ENCODE results near the gene LRRK2.
"Not testable (repeated sequence)": the region's sequence is repeated elsewhere in the genome, so short reads cannot be mapped to it uniquely, and the experiment has no call there.

The LRRK2 gene

GRCh38 chr12:40207551-40207950 lies 17.2 kb upstream of the LRRK2 start:
- DNase-seq: no peak
- no peak overlapping the region for H2AFZ ChIP-seq (ENCODE audit: insufficient read depth, low read length, poor library complexity)
- no peaks in the 10 kb centered on the region for H3K27me3 ChIP-seq (ENCODE audit: insufficient read depth, low read length)
- WGBS (ENCODE audit: extremely low coverage, insufficient coverage, insufficient read length): no CpG with 5 or more reads among the region's 2 CpGs
- no peak overlapping the region for H3K23ac ChIP-seq (ENCODE audit: low read length)
- H2BK120ac ChIP-seq (ENCODE audit: insufficient read depth, low read length, poor library complexity): no peak overlapping the region
- H3K4me3 ChIP-seq (ENCODE audit: low read depth, low read length): no peak overlapping the region
- H3K9me3 ChIP-seq (ENCODE audit: insufficient read depth, low read depth, low read length): no peaks in the 10 kb centered on the region
- no peaks in the 10 kb centered on the region for H3K79me2 ChIP-seq (ENCODE audit: control insufficient read depth, insufficient read depth, low read length, poor library complexity)
- H3K79me1 ChIP-seq (ENCODE audit: low read length): no peaks in the 10 kb centered on the region
- no peaks in the 10 kb centered on the region for H3K36me3 ChIP-seq (ENCODE audit: control insufficient read depth in 1 of 2, insufficient read depth in 2 of 2, low read length in 2 of 2)
- no peak overlapping the region for H3K18ac ChIP-seq (ENCODE audit: low read length)
- no peak overlapping the region for H3K14ac ChIP-seq (ENCODE audit: low read length)
- no peak overlapping the region for H2BK5ac ChIP-seq (ENCODE audit: low read depth, low read length, poor library complexity)
- H4K8ac ChIP-seq (ENCODE audit: low read depth, low read length): no peak overlapping the region
- no peak overlapping the region for H3K4ac ChIP-seq (ENCODE audit: low read depth, low read length)
- H4K12ac ChIP-seq (ENCODE audit: low read depth, low read length): no peak overlapping the region
- H4K91ac ChIP-seq (ENCODE audit: low read depth, low read length): no peak overlapping the region
- H3K9ac ChIP-seq (ENCODE audit: low read length): no peak overlapping the region
- H2BK12ac ChIP-seq (ENCODE audit: low read length): no peak overlapping the region
- no peak overlapping the region for H3K4me2 ChIP-seq (ENCODE audit: low read length)
- H3K27ac ChIP-seq (ENCODE audit: low read depth, low read length): no peak overlapping the region
- H2AK5ac ChIP-seq (ENCODE audit: low read length): no peak overlapping the region
- no peaks in the 10 kb centered on the region for H3K4me1 ChIP-seq (ENCODE audit: control insufficient read depth in 1 of 2, insufficient read depth in 2 of 2, low read length in 2 of 2)

DNA sequence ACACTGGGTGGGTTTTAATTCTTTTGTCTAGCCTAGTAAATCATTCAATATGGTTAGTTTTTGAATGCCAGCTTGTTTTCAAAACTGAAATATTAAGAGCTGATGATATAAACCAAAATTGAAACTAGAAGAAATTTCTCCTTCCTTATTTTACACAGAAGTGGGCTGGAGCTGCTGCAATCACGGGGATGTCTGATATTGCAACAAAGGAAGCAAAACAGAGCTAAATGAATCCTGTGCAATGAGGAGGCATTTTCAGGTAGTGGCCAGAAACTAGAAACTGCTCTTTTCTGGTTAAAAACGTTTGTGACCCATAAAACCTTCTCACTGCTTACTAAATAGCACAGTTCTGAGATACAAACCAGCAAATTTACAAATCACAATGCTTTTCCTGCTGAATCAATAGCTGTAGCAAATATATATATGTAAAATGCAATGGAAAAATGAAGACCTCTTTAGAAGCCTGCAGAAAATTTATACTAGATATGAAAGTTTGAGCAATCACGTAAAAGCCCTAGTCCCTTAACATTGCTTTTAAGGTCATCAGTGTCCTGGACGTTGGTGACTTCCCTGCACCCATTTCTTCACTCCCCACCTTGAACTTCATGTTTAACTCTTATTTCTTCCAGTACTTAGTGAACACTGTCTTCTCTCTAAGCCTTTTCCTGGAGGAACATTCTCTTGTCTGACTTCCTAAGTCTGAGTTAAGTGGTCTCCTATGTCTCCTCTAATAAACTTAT lies 15.9 kb upstream of the LRRK2 start:
- no peak overlapping the region for H3K18ac ChIP-seq (ENCODE audit: low read length)
- peak in 1 of 2 donors; percentile 17 for DNase-seq
- no peak overlapping the region for H3K23ac ChIP-seq (ENCODE audit: low read length)
- no peaks in the 10 kb centered on the region for H3K4me1 ChIP-seq (ENCODE audit: control insufficient read depth in 1 of 2, insufficient read depth in 2 of 2, low read length in 2 of 2)
- no peaks in the 10 kb centered on the region for H3K36me3 ChIP-seq (ENCODE audit: control insufficient read depth in 1 of 2, insufficient read depth in 2 of 2, low read length in 2 of 2)
- no CpG with 5 or more reads among the region's 4 CpGs for WGBS (ENCODE audit: extremely low coverage, insufficient coverage, insufficient read length)
- no peak overlapping the region for H3K14ac ChIP-seq (ENCODE audit: low read length)
- H3K4me2 ChIP-seq (ENCODE audit: low read length): no peak overlapping the region
- H3K27me3 ChIP-seq (ENCODE audit: insufficient read depth, low read length): no peaks in the 10 kb centered on the region
- no peak overlapping the region for H3K4me3 ChIP-seq (ENCODE audit: low read depth, low read length)
- H3K27ac ChIP-seq (ENCODE audit: low read depth, low read length): no peak overlapping the region
- no peak overlapping the region for H2AK5ac ChIP-seq (ENCODE audit: low read length)
- H2BK12ac ChIP-seq (ENCODE audit: low read length): no peak overlapping the region
- no peaks in the 10 kb centered on the region for H3K79me2 ChIP-seq (ENCODE audit: control insufficient read depth, insufficient read depth, low read length, poor library complexity)
- no peak overlapping the region for H3K4ac ChIP-seq (ENCODE audit: low read depth, low read length)
- no peak overlapping the region for H4K91ac ChIP-seq (ENCODE audit: low read depth, low read length)
- H2AFZ ChIP-seq (ENCODE audit: insufficient read depth, low read length, poor library complexity): no peak overlapping the region
- H2BK120ac ChIP-seq (ENCODE audit: insufficient read depth, low read length, poor library complexity): no peak overlapping the region
- no peak overlapping the region for H4K8ac ChIP-seq (ENCODE audit: low read depth, low read length)
- H4K12ac ChIP-seq (ENCODE audit: low read depth, low read length): no peak overlapping the region
- no peak overlapping the region for H3K9ac ChIP-seq (ENCODE audit: low read length)
- H3K9me3 ChIP-seq (ENCODE audit: insufficient read depth, low read depth, low read length): no peaks in the 10 kb centered on the region
- H2BK5ac ChIP-seq (ENCODE audit: low read depth, low read length, poor library complexity): no peak overlapping the region
- H3K79me1 ChIP-seq (ENCODE audit: low read length): no peaks in the 10 kb centered on the region

DNA sequence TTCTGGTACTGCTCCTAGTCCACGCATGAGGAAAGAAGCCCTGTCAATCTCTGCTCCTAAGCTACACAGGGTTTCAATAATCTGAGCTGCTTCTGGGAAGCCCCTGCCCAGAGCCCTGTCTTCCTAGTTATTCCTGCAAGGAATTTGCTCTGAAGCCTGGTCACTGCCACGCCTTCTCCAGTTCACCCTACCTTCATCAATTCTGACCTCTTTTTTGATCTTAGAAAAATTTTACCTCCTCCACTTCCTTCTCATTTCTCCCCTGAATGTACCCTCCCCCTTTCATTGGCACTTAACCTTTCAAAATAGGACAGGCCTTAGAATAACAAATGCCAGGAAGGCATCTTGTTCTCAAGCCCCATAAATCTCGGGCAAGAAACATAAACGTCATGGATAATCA lies 14.9 kb upstream of the LRRK2 start:
- H2BK5ac ChIP-seq (ENCODE audit: low read depth, low read length, poor library complexity): no peak overlapping the region
- H3K79me1 ChIP-seq (ENCODE audit: low read length): no peaks in the 10 kb centered on the region
- H2AK5ac ChIP-seq (ENCODE audit: low read length): no peak overlapping the region
- H3K27ac ChIP-seq (ENCODE audit: low read depth, low read length): no peak overlapping the region
- no peak overlapping the region for H4K8ac ChIP-seq (ENCODE audit: low read depth, low read length)
- H3K4me1 ChIP-seq (ENCODE audit: control insufficient read depth in 1 of 2, insufficient read depth in 2 of 2, low read length in 2 of 2): no peaks in the 10 kb centered on the region
- no peak overlapping the region for H4K91ac ChIP-seq (ENCODE audit: low read depth, low read length)
- no peak overlapping the region for H2BK120ac ChIP-seq (ENCODE audit: insufficient read depth, low read length, poor library complexity)
- no peak overlapping the region for H2AFZ ChIP-seq (ENCODE audit: insufficient read depth, low read length, poor library complexity)
- no peak for DNase-seq
- H3K36me3 ChIP-seq (ENCODE audit: control insufficient read depth in 1 of 2, insufficient read depth in 2 of 2, low read length in 2 of 2): no peaks in the 10 kb centered on the region
- H3K23ac ChIP-seq (ENCODE audit: low read length): no peak overlapping the region
- H2BK12ac ChIP-seq (ENCODE audit: low read length): no peak overlapping the region
- H4K12ac ChIP-seq (ENCODE audit: low read depth, low read length): no peak overlapping the region
- H3K27me3 ChIP-seq (ENCODE audit: insufficient read depth, low read length): no peaks in the 10 kb centered on the region
- H3K4me2 ChIP-seq (ENCODE audit: low read length): no peak overlapping the region
- no peak overlapping the region for H3K14ac ChIP-seq (ENCODE audit: low read length)
- no peaks in the 10 kb centered on the region for H3K79me2 ChIP-seq (ENCODE audit: control insufficient read depth, insufficient read depth, low read length, poor library complexity)
- no CpG with 5 or more reads among the region's 4 CpGs for WGBS (ENCODE audit: extremely low coverage, insufficient coverage, insufficient read length)
- H3K9ac ChIP-seq (ENCODE audit: low read length): no peak overlapping the region
- H3K4ac ChIP-seq (ENCODE audit: low read depth, low read length): no peak overlapping the region
- H3K18ac ChIP-seq (ENCODE audit: low read length): no peak overlapping the region
- no peak overlapping the region for H3K4me3 ChIP-seq (ENCODE audit: low read depth, low read length)
- no peaks in the 10 kb centered on the region for H3K9me3 ChIP-seq (ENCODE audit: insufficient read depth, low read depth, low read length)

- not testable (repeated sequence) for H3K79me1 ChIP-seq (ENCODE audit: low read length); DNase-seq; H3K4me2 ChIP-seq (ENCODE audit: low read length); H4K91ac ChIP-seq (ENCODE audit: low read depth, low read length); H3K27ac ChIP-seq (ENCODE audit: low read depth, low read length); H2BK120ac ChIP-seq (ENCODE audit: insufficient read depth, low read length, poor library complexity); H2BK5ac ChIP-seq (ENCODE audit: low read depth, low read length, poor library complexity); H3K27me3 ChIP-seq (ENCODE audit: insufficient read depth, low read length); H2AK5ac ChIP-seq (ENCODE audit: low read length); H3K4me3 ChIP-seq (ENCODE audit: low read depth, low read length); H3K18ac ChIP-seq (ENCODE audit: low read length); H3K36me3 ChIP-seq (ENCODE audit: control insufficient read depth in 1 of 2, insufficient read depth in 2 of 2, low read length in 2 of 2); H3K4me1 ChIP-seq (ENCODE audit: control insufficient read depth in 1 of 2, insufficient read depth in 2 of 2, low read length in 2 of 2); H2AFZ ChIP-seq (ENCODE audit: insufficient read depth, low read length, poor library complexity); H2BK12ac ChIP-seq (ENCODE audit: low read length); H3K9me3 ChIP-seq (ENCODE audit: insufficient read depth, low read depth, low read length); H3K79me2 ChIP-seq (ENCODE audit: control insufficient read depth, insufficient read depth, low read length, poor library complexity); H3K4ac ChIP-seq (ENCODE audit: low read depth, low read length); H3K14ac ChIP-seq (ENCODE audit: low read length); H4K12ac ChIP-seq (ENCODE audit: low read depth, low read length); H4K8ac ChIP-seq (ENCODE audit: low read depth, low read length); H3K23ac ChIP-seq (ENCODE audit: low read length); H3K9ac ChIP-seq (ENCODE audit: low read length)
- no CpG with 5 or more reads among the region's 1 CpG for WGBS (ENCODE audit: extremely low coverage, insufficient coverage, insufficient read length)
Observed at GRCh38 chr12:40211186-40211585, 13.6 kb upstream of the LRRK2 start.

Measured in trophoblast cell (in vitro differentiated cells and primary cell).